ACC112 (cell line): Measurements from ENCODE around the gene CDKN2AIP.
"Not testable (repeated sequence)": the region's sequence is repeated elsewhere in the genome, so short reads cannot be mapped to it uniquely, and the experiment has no call there.

Experiments
- H2AFZ ChIP-seq: fragments of 200-600 bp; sonication (generic); one replicate; pipeline ENCODE4 v1.6.0; 2017; ENCODE audit warnings: antibody characterized with exemption, low read length; ENCODE audit not compliant: unreplicated experiment
- H3K27ac ChIP-seq: fragments of 200-600 bp; sonication (generic); 2 replicates; pipeline ENCODE4 v1.5.1; 2014; ENCODE audit warnings: low read depth, mild to moderate bottlenecking, antibody characterized with exemption, low read length, moderate library complexity
- H3K27me3 ChIP-seq: fragments of 200-600 bp; sonication (generic); 2 replicates; pipeline ENCODE4 v1.6.1; 2014; ENCODE audit warnings: mild to moderate bottlenecking, antibody characterized with exemption, low read length, moderate library complexity, mixed read lengths; ENCODE audit not compliant: insufficient read depth
- H3K36me3 ChIP-seq: fragments of 200-600 bp; sonication (generic); 2 replicates; pipeline ENCODE4 v1.6.1; 2016; ENCODE audit warnings: mild to moderate bottlenecking, antibody characterized with exemption, low read length, moderate library complexity, mixed read lengths; ENCODE audit not compliant: insufficient read depth
- H3K4me1 ChIP-seq: fragments of 200-600 bp; sonication (generic); one replicate; pipeline ENCODE4 v1.6.1; 2016; ENCODE audit warnings: low read length, mixed read lengths; ENCODE audit not compliant: insufficient read depth, unreplicated experiment, control insufficient read depth
- H3K4me3 ChIP-seq: fragments of 200-600 bp; sonication (generic); 2 replicates; pipeline ENCODE4 v1.5.1; 2014; ENCODE audit warnings: mild to moderate bottlenecking, low read depth, low read length
- H3K79me2 ChIP-seq: fragments of 200-600 bp; sonication (generic); one replicate; pipeline ENCODE4 v1.6.0; 2016; ENCODE audit warnings: low read length; ENCODE audit not compliant: control insufficient read depth, unreplicated experiment, insufficient read depth

The CDKN2AIP gene

DNA sequence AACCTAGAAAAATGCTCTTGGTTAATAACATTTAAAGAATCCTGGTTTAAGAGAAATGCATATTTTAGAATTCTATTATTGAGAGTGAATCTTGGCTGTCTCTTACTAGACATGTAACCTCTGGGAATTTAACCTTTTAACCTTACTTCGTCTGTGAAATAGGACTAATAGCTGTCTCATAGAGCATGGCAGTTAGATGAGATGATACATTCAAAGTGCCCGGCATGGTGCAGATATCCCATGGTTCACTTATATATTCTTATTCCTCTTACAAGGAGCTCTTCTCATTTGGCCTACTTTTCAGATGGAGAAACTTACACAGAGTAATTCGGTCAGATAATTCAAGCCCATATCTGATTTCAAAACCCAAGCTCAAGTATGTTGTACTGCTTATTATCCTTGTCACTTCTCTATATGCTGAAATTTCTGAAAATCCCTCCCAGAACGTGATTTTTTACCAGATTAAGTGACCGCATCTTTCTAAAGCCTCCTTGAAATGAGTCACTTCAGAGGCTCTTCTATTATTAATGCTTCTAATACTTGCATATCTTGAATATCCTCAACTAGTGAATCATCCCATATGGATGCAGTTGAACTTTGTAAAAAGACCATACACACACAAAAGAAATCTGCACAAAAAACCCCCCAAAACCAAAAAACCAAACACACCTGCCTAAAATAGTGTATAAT, 4.9 kb downstream of the CDKN2AIP start:
- peak overlapping the region; percentile 17; the same call in 1 of the 2 replicates for H3K27ac ChIP-seq
- H2AFZ ChIP-seq, result no peak overlapping the region
- no peaks in the 10 kb centered on the region for H3K27me3 ChIP-seq
- peaks cover 30% of the 10 kb centered on the region for H3K36me3 ChIP-seq
- peaks cover 38% of the 10 kb centered on the region for H3K79me2 ChIP-seq
- no peak overlapping the region for H3K4me3 ChIP-seq
- peaks cover 35% of the 10 kb centered on the region for H3K4me1 ChIP-seq

DNA sequence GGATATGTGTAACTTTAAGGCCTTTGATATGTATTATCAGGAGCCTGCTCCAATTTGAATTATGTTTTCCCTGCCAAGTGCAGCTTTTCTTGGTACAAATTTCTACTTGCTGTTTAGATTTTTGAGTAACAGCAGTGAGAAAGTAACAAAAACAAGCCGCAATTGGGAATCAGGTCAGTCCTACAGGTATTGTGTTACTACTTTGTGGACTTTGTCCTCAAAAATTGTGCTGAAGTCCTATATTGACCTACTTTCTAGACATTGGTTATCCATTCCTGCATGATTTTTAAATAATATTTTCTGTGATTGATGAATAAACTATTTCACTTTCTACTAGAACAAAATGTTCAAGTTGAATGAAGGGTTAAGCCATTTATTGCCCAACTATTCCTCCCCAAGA, 5.7 kb downstream of the CDKN2AIP start:
- Histone ChIP-seq H3K36me3 (peaks cover 30% of the 10 kb centered on the region), H3K79me2 (peaks cover 33% of the 10 kb centered on the region), H2AFZ (no peak overlapping the region)

DNA sequence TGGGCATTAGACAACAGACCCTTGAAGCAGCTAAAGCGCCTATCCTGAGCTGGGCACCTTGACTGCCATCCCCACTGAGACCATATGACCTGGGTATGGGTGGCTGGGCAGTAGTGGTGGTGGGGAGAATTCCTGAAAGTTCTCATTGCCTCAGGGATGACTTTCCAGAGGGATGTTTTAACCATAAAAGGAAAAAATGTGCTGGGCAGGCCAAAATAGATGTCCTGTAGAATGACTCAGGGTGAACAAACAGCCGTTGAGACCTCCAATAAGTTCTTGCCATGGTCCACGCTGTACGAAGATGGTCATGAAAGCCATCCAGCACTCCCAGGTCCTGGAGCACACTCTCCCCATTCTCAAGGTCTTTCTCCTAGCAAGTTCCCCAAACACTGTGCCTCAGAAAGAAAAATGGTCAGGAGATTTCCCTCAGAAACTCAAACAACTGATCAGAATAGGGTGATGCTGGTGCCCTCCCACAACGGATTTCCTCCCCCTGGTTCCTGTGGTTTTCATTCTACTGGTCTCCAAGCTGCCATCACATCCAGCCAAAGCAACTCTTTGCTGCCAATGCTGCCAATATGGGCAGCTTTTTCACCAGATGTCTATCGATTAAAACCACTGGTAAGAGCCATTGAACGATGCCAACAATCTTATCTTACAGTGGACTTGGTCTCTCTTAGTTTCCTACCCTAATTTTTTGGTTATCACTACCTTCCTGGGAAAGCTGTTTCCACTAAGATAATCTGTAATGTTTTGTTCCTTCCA, 11.2 kb downstream of the CDKN2AIP start:
- Histone ChIP-seq H3K27ac (no peak overlapping the region), H3K27me3 (no peaks in the 10 kb centered on the region), H3K4me1 (no peaks in the 10 kb centered on the region), H3K79me2 (no peaks in the 10 kb centered on the region), H3K4me3 (no peak overlapping the region), H2AFZ (no peak overlapping the region), H3K36me3 (no peaks in the 10 kb centered on the region)

More for the DNA sequence above, 5.7 kb downstream of the CDKN2AIP start:
- no peak overlapping the region for H3K4me3 ChIP-seq
- H3K27ac ChIP-seq, result no peak overlapping the region
- peaks cover 35% of the 10 kb centered on the region for H3K4me1 ChIP-seq
- H3K27me3 ChIP-seq, result no peaks in the 10 kb centered on the region

DNA sequence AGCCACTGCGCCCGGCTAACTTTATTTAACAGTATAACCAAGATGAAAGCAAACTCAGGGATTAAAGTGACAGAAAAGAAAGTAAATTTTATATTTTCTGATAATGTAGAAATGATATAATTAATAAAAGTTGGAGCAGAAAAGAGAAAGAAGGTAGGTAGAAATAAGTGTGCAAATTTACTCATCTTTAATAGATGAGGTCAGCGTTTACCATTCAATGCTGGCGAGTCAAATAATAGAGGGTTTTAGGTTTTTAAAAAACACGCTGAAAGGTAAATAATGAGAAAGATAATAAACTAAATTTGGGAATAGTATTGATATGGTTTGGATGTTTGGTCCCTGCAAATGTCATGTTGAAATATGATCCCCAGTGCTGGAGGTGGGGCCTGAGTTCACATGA, 13.6 kb downstream of the CDKN2AIP start:
- Histone ChIP-seq H3K27ac (no peak overlapping the region), H3K4me3 (no peak overlapping the region), H3K79me2 (no peaks in the 10 kb centered on the region), H2AFZ (no peak overlapping the region), H3K27me3 (no peaks in the 10 kb centered on the region), H3K36me3 (no peaks in the 10 kb centered on the region), H3K4me1 (no peaks in the 10 kb centered on the region)

DNA sequence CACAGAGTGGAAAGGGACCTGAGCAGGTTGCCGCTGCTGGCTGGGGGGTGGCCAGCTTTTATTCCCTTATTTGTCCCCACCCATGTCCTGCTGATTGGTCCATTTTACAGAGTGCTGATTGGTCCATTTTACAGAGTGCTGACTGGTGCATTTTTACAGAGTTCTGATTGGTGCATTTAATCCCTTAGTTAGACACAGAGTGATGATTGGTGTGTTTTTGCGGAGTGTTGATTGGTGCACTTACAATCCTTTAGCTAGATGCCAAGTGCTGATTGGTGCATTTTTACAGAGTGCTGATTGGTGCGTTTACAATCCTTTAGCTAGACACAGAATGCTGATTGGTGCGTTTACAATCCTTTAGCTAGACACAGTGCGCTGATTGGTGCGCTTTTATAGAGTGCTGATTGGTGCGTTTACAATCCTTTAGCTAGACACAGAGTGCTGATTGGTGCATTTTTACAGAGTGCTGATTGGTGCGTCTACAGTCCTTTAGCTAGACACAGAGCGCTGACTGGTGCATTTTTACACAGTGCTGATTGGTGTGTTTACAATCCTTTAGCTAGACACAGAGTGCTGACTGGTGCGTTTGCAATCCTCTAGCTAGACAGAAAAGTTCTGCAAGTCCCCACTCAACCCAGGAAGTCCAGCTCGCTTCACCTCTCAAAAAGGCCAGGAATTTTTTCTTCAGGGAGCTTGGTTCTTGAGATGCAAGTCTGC, 19.6 kb downstream of the CDKN2AIP start:
- not testable (repeated sequence) for H3K27me3 ChIP-seq, H2AFZ ChIP-seq, H3K79me2 ChIP-seq, H3K27ac ChIP-seq, H3K4me3 ChIP-seq, H3K36me3 ChIP-seq, H3K4me1 ChIP-seq

DNA sequence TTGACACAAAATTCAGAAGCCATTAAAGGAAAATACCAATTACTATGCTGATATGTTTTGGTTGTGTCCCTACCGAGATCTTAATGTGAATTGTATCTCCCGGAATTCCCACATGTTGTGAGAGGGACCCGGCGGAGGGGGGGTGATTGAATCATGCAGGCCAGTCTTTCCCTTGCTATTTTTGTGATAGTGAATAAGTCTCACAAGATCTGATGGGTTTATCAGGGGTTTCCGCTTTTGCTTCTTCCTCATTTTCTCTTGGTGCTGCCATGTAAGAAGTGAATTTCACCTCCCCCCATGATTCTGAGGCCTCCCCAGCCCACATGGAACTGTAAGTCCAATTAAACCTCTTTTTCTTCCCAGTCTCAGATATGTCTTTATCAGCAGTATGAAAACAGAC, 21.4 kb downstream of the CDKN2AIP start:
- H3K36me3 ChIP-seq, H3K27me3 ChIP-seq, H3K79me2 ChIP-seq, H3K4me1 ChIP-seq, H3K27ac ChIP-seq, H2AFZ ChIP-seq, H3K4me3 ChIP-seq: not testable (repeated sequence)

DNA sequence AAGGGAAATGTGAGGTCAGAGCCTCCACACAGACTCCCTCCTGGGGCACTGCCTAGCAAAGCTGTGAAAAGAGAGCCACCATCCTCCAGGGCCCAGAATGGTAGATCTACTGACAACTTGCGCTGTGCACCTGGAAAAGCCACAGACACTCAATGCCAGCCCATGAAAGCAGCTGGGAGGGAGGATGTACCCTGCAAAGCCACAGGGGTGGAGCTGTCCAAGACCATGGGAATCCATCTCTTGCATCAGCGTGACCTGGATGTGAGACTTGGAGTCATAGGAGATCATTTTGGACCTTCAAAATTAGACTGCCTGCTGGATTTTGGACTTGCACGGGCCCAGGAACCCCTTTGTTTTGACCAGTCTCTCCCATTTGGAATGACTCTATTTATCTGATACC, 22.8 kb downstream of the CDKN2AIP start:
- H2AFZ ChIP-seq, result no peak overlapping the region
- no peak overlapping the region for H3K4me3 ChIP-seq
- no peaks in the 10 kb centered on the region for H3K27me3 ChIP-seq
- no peaks in the 10 kb centered on the region for H3K79me2 ChIP-seq
- no peak overlapping the region for H3K27ac ChIP-seq
- H3K4me1 ChIP-seq, result peaks cover 5% of the 10 kb centered on the region
- H3K36me3 ChIP-seq, result no peaks in the 10 kb centered on the region

DNA sequence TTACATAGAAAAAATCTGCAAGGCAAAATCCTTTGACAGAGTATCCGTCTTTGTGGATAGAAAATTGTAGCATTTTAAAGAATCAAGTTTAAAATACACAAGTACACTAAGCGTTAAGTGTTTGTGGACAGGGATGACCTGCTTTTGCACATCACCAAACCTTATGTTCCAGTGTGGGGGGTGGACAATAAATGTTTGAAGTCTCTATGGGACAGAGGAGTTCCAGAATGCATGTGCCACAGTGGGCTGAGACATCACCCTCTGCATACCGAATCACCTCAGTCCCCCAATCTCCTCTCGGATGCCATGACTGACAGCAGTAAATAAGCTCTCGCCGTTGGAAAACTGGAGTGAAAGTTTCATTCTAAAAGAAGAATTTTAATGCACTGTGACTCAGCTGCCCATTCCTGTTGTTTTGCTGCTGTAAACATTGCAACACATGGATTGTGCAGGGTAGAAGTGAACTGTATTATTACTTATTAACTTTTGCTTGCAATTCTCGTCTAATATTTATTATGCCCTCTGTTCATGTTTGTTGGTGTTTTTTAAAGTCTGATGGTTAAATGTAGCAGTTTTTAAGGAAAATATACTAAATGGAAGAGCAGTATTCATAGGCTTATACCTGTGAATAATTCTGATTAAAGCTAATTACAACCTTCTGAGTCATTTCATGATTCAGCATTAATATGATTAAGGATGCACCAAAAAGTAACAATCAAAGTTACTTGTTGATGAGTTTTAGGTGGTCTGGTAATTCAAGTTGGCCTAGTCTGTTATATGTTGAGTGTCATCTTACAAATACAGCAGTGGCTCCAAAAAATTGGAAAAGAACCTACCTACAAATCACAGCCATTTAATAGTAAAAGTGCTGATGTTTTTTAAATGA, 24.0 kb downstream of the CDKN2AIP start:
- Histone ChIP-seq H3K4me1 (peaks cover 5% of the 10 kb centered on the region), H3K27ac (no peak overlapping the region), H3K27me3 (no peaks in the 10 kb centered on the region), H3K36me3 (no peaks in the 10 kb centered on the region), H3K79me2 (no peaks in the 10 kb centered on the region), H3K4me3 (no peak overlapping the region), H2AFZ (no peak overlapping the region)

DNA sequence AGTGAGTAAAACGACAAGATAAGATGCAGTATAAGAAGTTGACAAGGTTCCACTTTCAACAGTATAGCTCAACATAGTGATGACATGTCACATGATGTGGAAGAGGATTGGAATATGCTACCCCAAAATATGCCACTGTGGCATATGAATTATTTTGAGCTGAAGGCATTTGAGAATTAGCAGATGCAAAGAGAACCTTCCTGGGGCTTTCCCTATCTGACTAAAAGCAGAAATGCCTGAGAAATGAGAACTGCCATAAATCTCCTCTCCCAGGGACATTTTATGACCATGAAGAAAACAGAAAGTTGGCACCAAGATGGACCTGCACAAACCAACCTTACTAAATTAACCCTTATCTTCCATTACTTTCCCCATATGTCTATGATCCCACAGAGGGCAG, 24.8 kb downstream of the CDKN2AIP start:
- Histone ChIP-seq H2AFZ (no peak overlapping the region), H3K79me2 (no peaks in the 10 kb centered on the region), H3K36me3 (no peaks in the 10 kb centered on the region), H3K27ac (no peak overlapping the region), H3K4me3 (no peak overlapping the region), H3K27me3 (no peaks in the 10 kb centered on the region), H3K4me1 (peaks cover 5% of the 10 kb centered on the region)

DNA sequence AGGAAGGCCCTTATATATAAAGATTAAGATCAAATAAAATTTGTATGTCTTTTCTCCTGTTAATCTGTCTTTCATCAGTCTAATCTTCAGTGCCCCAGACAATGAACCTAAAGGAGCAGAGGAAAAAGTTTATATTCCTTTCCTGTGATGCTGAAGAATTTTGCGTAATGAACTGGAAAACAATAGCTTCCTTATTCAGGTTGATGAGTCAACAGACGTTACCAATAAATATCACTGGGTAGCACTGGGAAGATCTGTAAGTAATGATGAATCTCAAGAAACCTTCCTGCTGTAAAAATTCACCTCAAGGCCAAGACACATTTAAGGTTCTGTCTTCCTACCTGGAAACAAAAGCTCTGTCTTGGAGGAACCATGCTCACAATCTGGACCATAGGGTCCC, 25.5 kb downstream of the CDKN2AIP start:
- Histone ChIP-seq H3K4me3 (no peak overlapping the region), H3K4me1 (peaks cover 5% of the 10 kb centered on the region), H3K27ac (no peak overlapping the region), H3K27me3 (no peaks in the 10 kb centered on the region), H3K79me2 (no peaks in the 10 kb centered on the region), H2AFZ (no peak overlapping the region), H3K36me3 (no peaks in the 10 kb centered on the region)
